ENCODE results near the gene RCAN3.
A peak's percentile ranks its signal among the peaks of the same experiment; 100 is the strongest.
"Not testable (repeated sequence)": the region's sequence is repeated elsewhere in the genome, so short reads cannot be mapped to it uniquely, and the experiment has no call there.

The RCAN3 gene

DNA sequence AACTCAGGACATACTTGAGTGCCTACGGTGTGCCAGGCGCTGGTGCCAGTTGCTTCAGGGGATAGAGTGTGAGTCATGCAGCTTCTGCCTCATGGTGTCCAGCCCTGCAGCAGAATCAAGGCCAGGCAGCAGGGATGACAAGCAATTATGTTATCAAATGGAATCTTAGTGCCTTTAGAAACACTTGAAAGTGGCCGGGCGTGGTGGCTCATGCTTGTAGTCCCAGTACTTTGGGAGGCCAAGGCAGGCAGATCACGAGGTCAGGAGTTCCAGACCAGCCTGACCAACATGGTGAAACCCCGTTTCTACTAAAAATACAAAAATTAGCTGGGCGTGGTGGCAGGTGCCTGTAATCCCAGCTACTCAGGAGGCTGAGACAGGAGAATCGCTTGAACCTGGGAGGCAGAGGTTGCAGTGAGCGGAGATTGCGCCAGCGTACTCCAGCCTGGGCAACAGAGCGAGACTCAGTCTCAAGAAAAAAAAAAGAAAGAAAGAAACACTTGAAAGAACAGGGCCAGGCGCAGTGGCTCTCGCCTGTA lies 13.1 kb downstream of the RCAN3 start:
- not testable (repeated sequence) for DNase-seq

DNA sequence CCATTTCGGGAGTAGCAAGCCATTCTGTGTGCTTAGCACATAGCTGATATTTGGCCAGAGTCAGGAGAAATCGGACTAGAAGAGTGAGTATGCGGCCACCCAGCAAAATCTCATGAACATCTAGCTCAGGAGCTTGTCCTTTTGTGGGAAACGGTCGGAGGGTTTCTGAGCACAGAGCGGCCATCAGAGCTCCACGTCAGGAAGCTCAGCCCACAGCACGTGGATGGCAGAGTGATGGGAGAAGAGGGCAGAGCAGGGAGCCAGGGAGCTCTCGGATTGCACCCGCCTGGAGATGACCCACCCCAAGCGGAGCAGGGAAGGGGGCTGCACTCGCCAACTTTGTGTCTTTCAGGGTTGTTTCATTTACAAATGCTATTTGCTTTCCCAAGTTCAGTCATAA lies 13.9 kb downstream of the RCAN3 start:
- DNase-seq, result no peak

DNA sequence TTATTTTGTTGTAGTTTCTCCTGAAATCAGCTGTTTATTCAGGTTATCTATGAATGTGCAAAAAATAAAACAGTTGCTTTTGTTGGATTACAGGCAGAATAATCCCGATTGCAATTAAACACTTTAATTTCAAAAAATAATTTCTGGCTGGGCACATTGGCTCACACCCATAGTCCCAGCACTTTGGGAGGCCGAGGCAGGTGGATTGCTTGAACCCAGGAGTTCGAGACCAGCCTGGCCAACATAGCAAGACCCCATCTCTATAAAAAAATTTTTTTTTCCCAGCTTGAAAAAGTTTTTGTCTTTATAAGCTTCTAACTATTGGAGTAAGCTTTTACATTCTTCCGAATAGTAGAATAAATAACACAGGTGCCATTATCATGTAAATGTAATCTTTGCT lies 15.3 kb downstream of the RCAN3 start:
- no peak for DNase-seq

DNA sequence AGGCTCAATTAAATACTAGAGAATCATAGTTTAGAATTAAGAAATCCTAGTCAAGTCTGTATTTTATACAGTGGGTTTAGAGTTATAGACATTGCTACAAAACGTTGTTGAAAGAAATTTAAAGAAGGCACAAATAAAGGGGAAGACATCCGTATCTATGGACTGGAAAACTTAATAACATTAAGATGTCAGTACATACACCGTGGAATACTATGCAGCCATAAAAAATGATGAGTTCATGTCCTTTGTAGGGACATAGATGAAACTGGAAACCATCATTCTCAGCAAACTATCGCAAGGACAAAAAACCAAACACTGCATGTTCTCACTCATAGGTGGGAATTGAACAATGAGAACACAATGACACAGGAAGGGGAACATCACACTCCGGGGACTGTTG lies 17.6 kb downstream of the RCAN3 start:
- not testable (repeated sequence) for DNase-seq

DNA sequence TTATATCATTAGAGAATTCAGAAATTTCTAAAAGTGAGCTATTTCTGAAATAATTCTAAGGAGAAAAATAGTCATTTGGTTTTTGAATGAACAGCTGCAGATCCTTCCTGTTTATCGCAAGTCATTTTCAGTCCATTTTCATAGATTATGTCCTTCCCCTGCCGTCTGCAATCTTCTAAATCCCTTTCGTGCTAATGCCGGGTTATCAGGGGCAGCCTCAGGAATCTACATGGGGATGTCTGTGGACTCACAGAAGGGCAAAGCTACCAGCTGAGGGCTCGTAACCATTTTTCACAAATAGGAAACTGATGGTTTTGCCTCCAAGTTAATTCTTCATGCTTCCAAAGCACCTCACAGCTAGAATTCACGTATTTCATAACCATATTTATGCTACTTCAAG lies 23.0 kb downstream of the RCAN3 start:
- DNase-seq, result no peak

DNA sequence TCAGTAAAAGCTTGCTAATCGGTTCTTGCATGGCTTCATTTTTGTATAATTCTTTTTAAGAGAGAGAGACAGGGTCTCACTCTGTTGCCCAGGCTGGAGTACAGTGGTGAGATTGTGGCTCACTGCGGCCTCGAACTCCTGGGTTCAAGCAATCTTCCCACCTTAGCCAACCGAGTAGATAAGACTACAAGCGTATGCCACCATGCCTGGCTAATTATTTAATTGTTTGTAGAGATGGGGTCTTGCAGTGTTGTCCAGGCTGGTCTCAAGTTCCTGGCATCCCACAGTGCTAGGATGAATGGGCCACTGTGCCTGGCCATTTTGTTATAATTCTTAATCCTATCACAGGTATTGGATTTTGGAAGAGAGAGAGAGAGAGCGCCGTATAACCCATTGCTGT lies 23.4 kb downstream of the RCAN3 start:
- no peak for DNase-seq

DNA sequence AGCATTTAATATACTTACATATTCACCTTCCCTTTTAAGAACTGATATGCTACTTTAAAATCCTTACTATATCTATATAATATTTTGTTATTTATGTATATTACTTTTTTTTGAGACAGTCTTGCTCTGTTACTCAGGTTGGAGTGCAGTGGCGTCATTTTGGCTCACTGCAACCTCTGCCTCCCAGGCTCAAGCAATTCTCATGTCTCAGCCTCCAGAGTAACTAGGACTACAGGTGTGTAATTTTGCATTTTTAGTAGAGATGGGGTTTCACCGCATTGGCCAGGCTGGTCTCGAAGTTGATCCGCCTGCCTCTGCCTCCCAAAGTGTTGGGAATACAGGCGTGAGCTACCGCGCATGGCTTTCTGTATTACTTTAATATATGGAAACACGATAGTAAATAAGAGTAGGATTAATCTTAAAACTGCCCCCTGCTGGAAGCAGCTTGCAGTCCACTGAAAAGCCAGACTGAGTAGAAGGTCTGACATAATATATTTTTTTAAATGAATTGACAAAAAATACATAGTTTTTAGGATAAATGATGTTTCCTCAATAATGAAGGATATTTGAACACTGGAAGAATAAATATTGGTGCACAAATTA lies 24.4 kb downstream of the RCAN3 start:
- DNase-seq, result peak; percentile 34

DNA sequence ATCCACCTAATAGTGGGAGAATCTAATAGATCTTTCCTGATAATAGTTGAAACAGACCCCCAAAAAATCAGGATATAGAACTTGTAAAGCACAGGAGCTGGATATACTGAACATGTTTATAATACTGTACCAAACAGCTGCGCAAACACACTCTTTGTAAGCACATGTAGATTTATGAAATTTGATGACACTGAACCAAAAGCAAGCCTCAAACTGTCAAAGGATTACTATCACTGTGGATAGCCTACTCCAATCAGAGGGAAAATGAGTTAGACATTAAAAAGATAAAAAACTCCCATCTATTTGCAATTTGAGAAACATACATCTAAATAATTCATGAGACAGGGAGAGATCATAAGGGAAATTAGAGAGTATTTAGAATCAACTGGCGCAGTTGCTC lies 26.1 kb downstream of the RCAN3 start:
- DNase-seq, result no peak

DNA sequence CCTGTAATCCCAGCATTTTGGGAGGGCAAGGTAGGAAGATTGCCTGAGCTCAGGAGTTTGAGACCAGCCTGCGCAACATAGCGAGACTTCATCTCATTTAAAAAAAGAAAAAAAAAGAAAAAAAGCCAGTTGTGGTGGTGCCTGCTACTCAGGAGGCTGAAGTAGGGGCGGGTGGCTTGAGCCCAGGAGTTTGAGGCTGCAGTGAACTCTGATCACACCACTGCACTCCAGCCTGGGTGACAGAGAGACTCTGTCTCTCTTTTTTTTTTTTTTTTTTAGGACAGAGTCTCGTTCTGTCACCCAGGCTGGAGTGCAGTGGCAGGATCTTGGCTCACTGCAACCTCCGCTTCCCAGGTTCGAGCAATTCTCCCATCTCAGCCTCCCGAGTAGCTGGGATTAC lies 26.7 kb downstream of the RCAN3 start:
- DNase-seq, result not testable (repeated sequence)

DNA sequence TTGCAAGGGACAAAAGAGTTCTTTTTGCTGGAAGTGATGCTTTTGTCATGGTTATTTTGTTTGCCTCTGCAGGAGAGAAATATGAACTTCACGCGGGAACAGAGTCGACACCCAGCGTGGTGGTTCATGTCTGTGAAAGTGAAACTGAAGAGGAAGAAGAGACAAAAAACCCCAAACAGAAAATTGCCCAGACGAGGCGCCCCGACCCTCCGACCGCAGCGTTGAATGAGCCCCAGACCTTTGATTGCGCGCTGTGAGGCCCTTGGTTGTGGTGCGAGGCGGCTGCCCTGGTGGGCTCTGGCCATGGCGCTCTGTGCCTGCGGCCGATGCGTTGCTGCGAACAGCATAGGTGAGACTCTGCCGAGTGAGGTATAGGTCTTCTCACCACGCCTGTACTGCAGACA lies 32.4 kb downstream of the RCAN3 start:
- peak; percentile 65 for DNase-seq

DNA sequence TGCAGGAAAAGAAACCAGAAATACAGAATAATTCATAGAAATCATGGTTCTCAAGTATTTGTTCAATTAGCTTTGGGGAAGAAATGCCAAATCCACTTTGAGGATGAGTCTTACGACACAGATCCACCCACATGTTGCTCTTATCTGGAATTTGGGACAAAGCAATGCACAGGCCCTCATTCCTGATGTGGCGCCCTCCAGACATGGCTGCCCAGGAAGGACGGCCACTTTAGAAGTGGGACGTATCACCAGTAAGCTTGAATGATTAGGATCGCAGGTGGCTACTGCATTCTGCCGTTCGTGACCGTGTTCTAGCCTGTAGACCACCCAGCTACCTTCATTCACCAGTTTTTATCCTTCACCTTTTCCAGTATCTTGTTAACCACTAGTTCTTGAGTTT lies 33.1 kb downstream of the RCAN3 start:
- no peak for DNase-seq

DNA sequence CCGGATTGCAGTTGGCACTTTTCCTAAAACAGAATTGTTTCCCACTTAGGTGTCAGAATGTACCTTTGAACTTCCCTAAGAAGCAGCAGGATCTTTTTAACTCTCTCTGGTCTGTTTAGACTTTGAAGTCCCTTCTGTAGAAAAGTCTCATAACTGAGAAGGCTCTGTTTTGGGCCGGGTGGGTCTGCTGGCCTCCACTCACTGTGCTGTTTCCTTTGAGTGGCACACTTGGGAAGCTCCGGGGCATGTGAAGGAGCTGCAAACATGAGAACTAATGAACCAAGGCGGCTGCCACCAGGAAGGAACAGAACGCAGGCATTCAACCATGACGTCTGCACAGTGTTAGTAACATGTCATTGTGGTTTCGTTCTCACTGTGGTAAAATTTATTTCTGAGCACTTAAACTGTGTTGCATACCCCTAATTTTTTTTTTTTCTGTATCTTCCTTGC lies 33.8 kb downstream of the RCAN3 start:
- DNase-seq, result peak; percentile 55

DNA sequence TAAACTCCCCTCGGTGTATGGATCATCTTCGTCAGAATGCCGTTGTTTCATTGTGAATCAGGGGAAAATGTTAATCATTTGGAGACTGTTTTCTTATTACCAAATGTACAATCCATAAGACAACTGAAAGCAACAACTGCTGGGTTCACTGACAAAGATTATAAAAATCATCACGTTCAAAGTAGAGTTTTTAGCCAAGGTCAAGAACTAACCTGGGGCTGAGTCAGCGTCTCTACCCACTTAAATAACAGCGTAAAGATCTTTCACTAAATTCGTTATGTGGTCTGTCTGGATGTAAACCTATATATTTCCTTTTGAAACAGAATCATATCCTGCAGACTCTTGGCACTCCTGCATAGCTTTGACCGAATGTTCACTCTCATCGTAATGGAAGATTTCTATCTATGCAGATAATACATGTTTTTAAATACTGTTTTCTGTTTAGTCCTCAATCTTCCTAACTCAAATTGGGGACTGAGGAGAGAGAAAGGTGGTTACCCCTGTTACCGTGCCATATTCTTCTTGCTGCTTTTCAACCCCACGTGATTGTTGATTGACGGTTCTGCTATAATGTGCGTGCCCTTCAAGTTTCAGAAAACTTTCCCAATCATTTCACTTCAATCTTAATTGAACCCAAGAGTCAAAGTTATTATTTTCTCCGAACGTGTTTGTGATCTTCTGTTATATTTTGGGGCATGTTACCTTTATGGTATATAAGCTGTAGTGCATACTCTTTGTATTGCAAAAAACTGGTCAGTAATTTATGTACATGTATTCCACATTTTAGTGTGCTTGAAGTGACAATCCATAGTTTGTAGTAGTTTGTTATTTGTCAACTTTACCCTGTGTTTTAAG lies 37.6 kb downstream of the RCAN3 start:
- peak; percentile 26 for DNase-seq

DNA sequence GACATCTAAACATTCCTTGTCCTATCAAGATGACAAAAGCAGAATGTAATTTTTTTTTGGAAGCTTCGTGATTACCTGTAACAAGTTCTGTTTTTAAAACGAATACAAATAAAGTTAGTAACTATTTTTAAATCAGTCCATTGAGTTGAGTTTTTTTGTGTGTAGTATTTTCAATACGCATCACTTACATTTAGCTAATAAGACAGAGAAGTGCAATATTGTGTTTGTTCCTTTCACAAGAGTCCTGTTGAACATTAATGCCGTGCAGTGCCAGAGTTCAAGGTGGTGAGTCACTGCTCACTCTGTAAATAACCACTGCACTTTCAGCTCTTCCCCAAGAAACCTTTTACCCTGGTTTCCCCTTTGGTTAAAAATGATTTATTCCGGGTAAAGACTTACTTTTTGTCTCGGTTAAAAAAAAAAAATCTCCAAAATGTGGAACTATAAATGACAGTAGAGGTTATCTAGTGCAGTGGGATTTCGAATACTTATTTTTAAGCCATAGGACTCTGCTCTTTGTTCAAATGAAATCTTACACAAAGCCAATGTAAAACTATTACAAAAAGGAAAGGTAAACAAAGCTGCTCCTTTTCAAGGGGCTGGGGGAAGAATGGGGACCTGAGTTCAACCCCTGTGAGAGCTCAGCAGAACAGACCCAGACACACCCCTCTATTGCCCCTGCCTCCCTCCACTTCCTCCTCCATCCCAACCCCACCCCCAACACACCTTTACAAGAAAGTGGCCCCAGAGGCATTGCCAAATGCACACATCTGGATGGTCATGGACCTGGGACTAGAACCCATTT lies 38.5 kb downstream of the RCAN3 start:
- DNase-seq, result peak; percentile 39

DNA sequence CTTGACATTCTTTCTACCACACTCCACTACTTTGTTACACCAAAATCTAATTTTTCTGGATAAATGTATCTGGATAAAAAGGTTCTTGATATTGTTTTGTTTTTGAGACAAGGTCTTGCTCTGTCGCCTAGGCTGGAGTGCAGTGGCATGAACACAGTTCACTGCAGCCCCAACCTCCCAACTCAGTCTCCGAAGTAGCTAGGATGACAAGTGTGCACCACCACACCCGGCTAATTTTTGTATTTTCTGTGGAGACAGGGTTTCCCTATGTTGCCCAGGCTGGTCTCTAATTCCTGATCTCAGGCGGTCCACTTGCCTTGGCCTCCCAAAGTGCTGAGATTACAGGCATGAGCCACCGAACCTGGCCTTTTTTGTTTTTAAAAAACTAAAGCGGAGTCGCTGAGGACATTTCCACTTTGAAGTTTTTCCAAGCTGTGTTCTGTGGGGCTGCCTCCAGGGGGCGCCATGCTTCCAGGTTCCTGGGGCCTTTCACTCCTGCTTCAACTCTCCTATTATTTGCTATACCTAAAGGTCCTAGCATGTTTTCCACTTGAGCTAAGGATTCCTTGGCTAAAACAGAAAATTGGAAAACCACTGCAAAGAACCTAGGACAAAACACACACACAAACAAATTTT lies 39.2 kb downstream of the RCAN3 start:
- no peak for DNase-seq

DNA sequence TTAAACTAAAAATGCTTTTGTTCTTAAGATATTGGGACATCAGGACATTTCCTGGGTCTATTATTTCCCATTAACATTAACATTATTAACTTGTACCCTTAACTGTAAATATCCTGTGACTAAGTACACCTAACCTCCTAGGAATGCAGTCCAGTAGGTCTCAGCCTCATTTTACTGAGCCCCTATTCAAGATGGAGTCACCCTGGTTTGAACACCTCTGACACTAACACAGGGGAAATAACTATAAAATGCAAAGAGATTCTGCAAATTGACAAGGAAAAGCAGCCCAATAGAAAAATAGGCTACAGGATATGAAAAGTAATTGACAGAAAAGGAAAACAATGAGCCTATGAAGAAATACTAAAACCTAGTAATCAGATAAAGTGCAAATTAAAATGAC lies 41.6 kb downstream of the RCAN3 start:
- no peak for DNase-seq

DNA sequence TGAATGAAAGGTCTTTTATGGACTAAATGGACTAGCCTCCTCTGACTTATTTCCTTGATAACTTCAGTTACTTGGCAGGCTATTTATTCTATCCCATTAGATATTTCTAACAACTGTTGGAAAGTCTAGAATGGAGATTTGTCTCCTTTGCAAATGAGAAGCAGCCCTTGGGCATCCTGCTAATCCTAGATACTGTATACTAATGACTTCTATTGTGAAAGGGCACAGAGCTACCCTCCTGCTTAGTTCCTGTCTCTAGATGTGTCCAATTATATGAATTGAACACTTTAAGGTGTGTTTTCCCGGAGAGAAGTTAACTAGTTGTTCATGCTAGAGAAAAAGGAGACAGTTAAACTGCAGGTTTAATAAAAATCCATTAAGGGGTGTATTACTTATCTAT lies 43.0 kb downstream of the RCAN3 start:
- no peak for DNase-seq

DNA sequence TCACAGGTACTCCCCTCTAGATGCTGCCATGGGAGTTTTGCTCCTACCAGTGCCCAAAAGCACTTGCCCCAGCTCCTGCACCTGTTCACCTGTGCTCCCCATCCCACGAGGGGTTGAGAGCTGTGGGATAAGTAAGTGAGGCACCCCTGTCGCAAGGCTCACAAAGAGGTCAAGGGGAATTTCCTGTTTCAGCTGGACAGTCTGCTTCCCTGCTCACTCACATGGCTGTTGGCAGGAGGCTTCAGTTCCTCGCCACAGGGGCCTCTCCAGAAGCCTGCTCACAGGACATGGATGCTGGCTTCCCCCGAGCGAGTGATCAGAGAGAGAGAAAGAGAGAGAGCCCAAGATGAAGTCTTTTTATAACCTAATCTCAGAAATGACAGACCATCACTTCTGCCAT lies 44.6 kb downstream of the RCAN3 start:
- no peak for DNase-seq

DNA sequence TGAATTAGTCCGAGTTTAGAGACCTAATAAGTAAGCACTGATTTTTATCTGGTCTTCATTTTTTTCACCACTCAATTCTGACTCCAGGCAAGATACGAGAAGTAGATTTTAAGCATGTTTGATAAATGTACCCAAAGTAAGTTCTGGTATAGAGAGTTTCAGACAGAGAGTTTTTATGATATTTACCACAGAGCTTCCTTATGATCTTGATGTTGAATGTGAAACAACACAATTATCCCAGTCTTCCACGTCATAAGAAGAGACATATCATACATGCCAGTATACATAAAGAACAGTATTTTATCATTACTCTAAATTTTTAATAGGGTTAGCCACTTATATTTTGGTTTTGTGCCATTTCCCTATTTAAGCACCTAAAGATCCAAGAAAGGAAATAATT lies 45.4 kb downstream of the RCAN3 start:
- DNase-seq, result no peak

DNA sequence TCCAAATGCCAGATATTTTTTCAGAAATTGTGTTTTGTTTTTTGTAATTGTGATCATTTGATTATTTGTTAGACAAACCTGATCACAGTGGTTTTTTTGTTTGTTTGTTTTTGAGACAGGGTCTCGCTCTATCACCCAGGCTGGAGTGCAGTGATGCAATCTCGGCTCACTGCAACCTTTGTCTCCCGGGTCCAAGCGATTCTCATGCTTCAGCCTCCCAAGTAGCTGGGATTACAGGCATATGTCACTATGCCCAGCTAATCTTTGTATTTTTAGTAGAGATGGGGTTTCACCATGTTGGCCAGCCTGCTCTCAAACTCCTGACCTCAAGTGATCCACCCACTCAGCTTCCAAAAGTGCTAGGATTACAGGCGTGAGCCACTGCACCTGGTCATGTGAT lies 46.6 kb downstream of the RCAN3 start:
- not testable (repeated sequence) for DNase-seq

DNA sequence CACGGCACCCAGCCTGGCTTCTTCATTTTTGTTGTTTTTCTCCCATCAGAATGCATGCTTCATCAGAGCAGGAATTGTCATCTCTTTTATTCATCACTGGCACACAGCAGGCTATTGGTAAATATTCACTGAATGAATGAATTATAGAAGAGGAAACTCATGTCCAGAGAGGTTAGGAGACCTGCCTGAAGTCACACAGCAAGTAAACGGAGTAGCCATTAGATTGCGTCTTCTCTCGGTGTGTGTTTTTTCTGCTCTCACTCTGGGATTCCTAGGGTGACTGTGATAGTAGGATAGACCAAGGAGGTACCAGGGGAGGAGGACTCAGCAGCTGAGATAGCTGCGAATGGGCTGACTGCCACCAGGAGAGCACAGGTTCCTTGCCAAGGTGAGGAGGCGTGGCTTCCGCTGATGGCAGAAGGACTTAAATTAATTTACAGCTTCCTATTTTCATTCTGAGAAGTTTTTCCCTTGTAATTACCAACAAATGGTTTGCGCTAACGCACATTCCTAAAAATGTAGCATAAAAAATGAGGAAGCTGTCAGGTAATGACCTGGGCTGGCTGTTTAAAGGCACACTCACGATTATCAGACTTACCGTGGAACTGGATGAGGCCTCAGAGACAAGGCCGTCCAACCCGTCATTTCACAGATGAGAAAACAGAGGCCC lies 48.8 kb downstream of the RCAN3 start:
- no peak for DNase-seq

DNA sequence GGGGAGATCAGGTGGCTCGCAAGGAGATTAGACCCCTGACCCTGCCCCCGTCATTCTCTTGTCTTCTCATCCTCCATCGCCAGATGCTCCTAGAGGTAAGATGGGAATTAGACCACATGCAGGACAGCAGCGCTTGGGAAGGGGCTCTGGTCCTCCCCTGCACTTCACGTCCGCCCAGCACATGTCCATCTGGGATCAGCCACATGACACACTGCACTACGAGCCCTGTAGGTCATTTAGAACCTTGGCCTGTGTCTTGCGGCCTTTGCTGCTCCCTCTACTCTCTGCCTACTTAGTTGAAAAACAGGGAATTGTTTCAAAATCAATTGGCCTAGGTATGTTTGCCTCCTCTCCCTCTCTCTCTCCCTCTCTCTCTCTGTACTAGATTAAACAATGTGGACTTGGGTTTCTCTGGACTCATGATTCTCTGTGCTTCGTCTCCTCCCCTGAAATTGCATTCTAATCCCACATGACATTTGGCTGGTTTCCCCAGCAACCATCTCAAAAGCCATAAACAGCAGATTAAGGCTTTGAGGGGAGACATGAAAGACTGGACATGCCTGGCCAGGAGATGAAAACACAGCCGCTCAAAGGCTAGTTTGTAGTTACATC lies 49.4 kb downstream of the RCAN3 start:
- no peak for DNase-seq
